GM18873 (cell line): ENCODE data around the gene RAB23.
"Not testable (repeated sequence)": the region's sequence is repeated elsewhere in the genome, so short reads cannot be mapped to it uniquely, and the experiment has no call there.

ENCODE experiments used
- ATAC-seq: cut with Tn5 transposase; IDR thresholded peaks from one replicate; pipeline ENCODE4 v1.9.1; 2021; ENCODE audit warnings: mild to moderate bottlenecking, moderate library complexity, moderate number of reproducible peaks; ENCODE audit not compliant: unreplicated experiment, low FRiP score

The RAB23 gene

DNA sequence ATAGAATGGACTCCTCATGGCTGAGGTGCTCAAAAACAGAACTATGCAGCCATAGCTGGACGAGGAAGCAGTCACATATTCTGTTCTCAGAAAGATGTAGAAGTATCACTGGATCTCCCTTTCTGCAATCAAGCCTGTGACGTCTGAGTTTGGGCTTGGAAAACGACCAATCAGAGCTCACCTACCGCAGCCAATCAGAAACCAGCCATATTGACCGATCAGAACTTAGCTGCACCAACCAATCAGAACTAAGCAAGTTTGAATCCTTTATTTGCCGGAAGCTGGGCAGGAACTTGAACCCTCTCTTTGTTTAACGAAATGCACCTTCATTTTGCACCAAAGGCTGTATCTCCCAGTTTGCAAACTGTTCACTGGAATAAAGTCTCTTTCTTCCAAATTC lies 21.8 kb upstream of the RAB23 start:
- ATAC-seq, result no peak

DNA sequence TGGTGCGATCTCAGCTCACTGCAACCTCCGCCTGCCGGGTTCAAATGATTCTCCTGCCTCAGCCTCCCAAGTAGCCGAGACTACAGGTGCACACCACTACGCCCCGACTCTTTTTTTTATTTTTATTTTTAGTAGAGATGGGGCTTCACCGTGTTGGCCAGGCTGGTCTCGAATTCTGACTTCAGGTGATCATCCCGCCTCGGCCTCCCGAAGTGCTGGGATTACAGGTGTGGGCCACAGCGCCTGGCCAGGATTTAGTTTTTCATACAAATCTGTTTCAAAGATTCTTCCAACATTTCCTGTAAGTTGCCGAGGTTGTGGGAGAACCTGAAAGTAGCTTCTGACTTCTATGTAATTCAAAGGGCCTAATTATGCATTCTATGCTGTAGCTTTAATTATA lies 21.4 kb upstream of the RAB23 start:
- not testable (repeated sequence) for ATAC-seq

DNA sequence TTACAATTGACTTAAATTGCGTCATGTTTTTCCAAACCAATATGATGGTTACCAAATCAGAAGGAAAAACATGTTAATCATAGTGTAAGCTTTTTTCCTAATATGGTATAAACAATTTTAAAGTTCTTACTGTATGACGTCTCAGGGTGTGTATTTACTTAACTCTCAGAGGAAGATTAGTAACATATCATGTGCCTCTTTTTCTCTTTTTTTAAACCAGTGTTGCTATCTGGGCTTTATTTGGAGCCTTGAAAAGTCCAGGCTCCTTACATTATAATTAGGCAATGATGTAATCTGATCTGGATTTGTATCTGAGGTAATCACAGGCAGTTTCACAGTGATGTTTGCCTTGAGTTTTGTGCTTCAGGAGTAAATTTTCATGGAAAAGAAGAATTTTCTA lies 20.4 kb upstream of the RAB23 start:
- ATAC-seq, result no peak

DNA sequence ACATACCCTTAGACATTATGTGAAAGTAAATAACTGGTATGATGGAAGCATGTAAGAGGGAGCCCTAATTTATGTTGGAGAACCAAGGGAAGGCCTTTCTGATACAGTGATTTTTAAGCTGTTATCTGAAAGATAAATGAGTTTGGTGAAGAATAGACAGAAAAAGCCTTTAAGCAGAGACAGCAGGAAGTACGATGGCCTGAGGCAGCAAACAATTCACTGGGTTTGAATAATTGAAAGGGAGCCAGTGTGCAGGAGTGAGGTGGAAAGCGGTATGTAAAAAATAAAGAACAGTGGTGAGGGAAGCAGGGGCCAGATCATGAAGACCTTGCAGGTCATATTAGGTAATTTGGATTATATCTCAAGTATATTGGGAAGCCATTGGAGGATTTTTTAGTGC lies 4.1 kb upstream of the RAB23 start:
- ATAC-seq, result no peak

DNA sequence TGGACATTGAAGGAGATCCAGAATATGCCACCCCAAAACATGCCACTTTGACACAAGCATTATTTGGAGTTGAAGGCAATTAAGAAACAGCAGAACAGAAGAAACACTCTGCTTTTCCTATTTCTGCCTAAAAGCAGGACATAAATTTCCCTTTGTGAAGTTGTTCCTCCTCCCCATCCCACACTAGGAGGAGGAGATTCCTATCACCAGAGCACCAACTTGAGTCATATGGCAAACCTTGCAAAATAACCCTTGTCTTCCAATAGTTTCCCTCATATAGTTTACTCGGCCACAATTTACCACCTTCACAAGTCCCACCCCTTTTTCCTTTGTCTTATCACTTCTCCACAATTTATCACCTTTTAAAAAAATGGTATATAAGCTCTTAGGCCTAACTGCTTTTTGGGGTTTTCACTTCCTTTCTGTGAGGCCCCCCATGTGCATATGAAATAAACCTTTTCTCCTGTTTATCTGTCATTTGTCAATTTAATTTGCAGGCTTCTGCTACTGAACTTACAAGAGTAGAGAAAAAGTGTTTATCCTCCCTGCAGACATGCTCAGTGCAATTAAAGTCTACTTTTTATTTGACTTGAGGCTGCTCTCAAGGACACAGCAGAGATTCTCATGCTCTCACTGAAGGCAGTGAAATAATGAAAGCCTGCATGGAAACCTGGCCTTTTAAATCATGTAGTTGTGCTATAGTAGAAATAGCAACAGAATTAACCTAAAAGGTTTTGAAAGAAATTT lies 2.8 kb upstream of the RAB23 start:
- ATAC-seq, result no peak

DNA sequence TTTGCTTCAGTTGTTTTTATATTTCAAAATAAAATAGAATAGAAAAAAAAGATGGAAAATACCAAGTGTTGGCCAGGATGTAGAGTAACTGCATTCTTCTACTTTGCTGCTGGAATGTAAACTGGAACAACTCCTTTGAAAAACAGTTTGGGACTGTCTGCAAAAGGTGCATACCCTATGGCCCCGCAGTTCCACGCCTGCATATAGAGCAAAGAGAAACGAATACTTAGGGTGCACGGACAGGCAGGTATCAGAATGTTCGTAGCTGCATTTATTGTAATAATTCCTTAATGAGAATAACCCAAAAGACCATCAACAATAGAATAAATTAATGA lies 603 bp upstream of the RAB23 start:
- ATAC-seq, result no peak

DNA sequence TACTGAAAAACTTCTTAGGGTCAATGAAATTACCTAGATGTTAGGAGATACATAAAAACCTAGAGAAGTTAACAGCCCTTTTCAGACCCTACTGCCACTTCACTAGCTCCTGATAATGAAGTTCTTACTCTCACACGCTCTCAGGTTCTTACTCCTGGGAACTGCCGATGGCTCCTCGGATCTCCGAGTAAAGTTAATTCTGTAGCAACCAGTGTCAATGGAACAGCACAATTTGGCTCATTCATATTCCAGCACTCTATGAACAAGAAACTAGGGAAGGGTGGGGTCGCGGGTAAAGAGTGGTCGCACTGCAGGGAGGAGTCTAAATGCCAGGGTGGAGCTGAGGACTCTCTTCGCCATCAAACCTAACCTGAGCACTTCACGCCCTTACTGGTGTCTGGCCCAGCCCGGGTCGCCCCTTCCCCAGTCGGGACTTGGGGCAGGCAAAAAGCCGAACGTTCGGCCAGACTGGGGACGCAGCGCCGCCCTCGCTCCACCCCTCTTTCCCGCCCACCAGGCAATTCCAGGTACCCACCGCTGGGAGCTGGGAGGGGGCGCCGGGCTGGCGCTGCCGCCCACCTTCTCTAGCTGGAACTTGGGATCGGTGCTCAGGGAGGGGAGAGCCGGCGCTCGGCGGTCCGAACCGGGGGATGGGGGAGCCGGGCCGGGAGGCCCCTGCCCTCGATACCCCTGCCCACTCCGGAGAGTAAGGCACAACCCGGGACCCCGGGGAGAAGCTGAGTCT lies 744 bp downstream of the RAB23 start:
- peak; percentile 54 for ATAC-seq

DNA sequence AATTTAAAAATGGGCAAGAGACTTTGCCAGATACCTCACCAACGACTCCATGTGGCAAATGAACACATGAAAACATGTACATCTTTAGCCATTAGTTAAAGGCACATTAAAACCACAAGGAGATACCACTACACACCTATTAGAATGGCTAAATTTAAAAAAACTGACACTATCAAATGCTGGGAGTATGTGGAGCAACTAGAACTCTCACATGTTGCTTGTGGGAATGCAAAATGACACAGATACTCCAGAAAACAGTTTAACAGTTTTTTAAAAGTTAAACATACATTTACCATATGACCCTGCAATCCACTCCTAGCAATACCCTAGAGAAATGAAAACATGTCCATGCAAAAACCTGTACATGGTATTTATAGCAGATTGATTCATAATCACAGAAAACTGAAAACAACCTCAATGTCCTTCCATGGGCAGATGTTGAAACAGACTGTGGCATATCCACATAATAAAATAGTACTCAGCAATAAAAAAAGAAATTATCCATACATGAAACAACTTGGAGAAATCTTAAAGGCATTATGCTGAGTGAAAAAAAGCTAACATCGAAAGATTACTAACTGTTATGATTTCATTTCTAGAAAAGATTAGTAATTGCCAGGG lies 1.9 kb downstream of the RAB23 start:
- no peak for ATAC-seq

DNA sequence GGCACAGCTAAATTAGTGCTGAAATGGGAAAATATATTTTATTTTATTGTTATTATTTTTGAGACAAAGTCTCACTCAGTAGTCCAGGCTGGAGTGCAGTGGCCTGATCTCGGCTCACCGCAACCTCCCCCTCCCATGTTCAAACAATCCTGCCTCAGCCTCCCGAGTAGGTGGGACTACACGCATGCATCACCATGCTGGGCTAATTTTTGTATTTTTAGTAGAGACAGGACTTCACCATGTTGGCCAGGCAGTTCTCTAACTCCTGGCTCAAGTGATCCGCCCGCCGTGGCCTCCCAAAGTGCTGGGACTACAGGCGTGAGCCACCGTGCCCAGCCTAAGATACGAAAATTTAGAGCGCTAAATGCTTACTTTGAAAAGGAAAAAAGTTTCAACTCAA lies 4.8 kb downstream of the RAB23 start:
- no peak for ATAC-seq

DNA sequence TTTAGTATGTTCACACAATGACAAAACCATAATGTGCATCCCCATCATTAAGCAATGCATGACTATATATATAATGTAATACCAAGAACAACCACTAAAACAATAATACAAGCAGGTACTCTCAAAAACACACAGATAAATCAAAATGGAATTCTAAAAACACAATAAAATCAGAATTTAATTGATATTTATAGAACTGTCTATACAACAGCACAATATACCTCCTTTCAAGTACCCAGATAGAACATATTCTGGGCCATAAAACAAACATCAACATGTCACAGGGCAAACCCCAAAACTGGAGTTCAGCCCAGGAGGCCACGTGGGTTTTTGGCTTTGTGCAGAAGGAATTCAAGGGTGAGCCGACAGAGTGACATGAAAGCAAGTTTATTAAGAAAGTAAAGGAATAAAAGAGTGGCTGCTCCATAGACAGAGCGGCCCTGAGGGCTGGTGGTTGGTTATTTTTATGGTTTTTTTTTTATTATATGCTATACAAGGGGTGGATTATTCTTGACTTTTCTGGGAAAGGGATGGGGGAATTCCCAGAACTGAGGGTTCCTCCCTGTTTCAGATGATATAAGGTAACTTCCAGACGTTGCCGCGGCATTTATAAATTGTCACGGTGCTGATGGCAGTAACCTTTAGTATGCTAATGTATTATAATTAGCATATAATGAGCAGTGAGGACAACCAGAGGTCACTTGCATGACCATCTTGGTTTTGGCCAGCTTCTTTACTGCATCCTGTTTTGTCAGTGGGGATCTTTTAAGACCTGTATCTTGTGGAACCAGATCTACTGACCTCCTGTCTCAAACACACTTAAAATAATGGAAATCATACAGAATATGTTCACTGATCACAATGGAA lies 5.6 kb downstream of the RAB23 start:
- no peak for ATAC-seq

DNA sequence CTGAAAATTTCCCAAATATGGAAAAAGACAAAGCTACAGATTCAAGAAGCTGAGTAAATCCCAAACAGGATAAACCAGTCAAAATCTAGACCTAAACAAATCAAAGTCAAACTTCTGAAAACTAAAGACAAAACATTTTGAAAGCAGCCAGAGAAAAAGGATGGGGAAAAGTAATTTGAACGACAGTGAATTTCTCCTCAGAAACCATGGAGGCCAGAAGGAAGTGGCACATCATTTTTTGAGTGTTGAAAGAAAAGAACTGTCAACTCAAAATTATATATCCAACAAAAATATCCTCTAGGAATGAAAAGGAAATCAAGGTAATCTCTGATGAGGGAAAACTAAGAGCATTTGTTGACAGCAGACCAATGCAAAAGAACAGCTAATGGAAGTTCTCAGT lies 6.8 kb downstream of the RAB23 start:
- no peak for ATAC-seq

DNA sequence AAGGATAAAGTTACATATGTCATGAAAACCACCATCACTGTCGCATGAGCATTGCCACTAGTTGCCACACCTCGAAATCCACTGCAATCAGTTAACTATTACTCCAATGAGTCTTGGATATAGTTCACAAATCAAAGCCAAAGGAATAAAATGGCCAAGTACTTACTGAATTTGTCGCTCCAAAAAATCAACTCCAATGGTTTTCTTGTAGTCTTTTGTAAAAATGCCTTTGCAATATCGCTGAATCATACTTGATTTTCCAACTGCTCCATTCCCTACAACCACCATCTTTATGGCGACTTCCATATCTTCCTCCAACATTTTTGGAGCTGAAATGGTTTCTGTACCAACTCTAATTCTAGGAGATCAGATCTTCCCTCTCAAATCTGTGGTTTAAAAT lies 12.0 kb downstream of the RAB23 start:
- ATAC-seq, result no peak

DNA sequence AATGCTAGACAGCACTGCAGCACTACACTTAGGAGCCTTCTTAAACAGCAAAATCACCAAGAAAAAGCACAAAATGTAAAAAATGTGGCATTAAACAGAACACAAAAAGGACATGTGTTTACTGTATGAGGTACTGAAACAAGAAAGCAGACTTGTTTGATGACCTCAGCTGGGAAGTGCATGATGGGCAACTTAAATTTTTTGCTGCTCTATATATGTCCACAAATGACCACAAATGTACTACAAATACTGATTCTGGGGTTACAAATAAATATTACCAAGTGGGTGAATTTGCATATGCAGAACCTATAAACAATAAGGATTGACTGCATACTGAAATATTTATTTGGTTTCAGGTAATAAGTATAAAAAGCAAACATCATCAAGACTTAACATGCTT lies 13.1 kb downstream of the RAB23 start:
- ATAC-seq, result no peak

DNA sequence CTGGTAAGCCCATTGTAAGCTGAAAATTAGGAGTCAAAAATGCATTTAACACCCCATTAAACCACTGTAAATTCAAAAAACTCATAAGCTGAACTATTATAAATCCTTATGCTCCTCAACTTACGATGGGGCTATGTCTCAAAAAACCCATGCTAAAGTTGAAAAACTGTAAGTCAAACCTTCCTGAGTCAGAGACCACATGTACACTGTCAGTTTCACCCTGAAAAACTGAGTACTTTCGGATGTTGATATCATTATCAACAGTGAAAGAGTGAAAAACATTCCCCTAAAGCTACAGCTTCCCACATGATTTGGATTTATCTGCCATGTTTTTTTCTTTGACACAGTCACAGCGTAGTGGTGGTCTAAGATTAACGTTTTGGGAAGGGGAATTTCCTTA lies 14.2 kb downstream of the RAB23 start:
- ATAC-seq, result no peak

DNA sequence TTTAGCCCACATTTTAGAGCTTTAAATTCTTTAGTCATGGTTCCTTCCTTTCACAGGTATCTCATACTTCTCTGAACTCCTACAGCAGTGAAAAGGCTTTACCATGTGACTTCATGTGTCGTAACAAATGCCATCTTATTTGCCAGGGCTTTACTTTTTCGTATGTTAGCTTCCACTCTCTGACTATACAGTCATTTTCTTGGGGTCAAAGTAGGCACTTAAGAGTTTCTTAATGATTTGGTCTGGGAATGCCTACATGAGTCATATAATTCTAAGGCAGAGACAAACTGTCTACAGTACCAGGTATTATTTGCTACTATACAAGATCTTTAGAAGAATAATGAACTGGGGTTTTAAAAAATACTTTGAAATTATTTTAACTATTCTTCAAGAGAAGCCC lies 15.0 kb downstream of the RAB23 start:
- no peak for ATAC-seq

DNA sequence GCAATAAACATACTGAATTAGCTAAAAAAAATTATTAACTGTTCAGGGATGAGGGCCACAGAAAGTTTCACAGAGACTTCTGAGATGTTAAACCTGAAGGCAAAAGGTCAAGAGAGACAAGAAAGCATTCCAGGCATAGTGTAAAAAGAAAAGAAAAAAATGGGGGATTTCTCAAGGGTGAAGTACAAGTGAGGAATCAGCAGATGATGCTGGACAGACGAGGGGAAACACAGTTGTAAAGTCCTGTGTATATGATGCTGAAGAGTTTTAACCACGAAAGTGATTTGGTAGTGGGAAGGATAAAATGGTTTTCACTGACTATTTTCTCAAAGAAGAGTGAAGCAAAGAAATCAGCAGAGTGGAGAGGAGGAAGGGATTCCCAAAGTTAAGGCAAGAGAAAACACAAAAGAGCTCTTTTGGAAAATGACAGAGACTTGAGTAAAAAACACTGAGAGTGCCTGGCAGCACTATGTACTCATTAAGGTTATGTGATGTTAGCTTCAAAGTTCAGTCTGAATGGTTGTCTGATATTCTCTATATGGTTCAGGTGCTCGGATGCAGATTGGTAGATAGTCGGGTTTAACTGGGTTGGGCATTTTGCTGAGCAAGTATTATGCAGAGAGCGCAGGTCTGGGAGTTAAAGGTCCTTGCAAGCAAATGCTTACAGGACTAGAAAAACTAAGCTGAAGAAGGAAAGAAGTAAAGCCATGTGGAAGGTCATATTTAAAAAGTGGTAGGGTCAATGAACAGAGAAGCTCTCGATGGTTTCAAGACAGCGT lies 16.4 kb downstream of the RAB23 start:
- ATAC-seq, result no peak

DNA sequence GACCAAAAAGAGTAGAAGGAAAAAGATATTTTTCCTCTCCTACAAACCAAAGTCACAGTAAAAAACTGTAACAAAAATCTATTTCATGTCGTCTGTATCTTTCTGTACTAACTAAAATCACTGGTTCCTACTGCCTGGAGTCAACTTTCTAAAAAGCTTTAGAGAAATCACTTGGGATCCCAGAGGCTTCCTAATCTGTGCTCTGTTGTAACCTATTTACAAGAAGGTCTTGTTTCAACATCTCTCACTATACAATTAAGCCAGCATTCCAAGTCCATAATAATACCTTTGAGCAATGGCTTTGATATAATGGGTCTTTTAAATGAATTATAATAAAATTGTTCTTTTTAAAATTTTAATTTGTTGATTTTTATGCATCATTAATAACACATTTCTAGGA lies 20.4 kb downstream of the RAB23 start:
- no peak for ATAC-seq

DNA sequence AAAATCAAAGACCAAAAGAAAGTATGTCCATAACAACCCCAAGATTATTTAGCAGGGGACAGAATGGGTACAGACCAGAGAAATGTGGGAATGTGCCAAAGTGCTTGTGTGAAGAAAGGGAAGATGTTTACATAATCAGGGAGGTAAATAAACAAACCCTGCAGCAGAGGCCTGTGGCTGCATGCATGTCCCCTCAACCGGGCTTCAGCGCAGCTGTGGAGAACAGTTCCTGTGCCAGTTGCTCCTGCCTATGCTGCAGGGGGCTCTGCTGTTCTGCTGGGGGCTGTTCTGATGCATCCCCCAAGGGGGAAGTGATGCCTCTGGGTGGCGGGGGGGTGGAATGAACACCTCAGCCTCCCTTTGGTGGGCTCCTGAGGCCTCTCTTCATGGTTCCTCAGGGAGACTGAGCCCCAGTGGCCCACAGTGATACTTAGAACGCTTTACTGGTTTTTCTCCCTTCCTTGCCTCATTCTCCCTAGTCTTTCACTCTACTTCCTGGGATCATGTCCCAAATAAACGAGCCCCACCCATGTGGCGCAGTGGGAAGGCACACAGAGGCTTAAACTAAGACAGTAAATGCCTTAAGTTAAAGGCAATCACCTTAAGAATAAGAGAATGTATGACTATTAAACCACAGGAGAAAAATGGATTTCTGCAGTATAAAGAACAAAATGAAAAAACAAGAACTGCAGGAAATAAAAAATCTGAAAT lies 23.0 kb downstream of the RAB23 start:
- ATAC-seq, result no peak

DNA sequence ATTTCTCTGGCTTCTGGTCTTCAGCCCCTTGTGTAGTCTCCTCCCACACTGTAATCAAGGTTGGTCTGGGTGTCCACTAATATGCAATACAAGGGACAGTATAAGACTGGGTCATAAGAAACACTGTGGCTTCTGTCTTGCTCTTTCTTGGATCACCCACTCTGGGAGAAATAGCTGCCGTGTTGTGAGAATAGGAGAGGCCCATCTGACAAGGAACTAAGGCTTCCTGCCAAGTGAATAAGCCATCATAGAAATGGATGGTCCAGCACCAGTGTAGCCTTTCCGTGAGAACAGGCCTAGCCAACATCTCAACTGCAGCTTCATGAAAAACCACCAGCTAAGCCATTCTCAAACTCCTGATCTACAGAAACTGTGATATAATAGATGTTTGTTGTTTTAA lies 26.6 kb downstream of the RAB23 start:
- ATAC-seq, result no peak

DNA sequence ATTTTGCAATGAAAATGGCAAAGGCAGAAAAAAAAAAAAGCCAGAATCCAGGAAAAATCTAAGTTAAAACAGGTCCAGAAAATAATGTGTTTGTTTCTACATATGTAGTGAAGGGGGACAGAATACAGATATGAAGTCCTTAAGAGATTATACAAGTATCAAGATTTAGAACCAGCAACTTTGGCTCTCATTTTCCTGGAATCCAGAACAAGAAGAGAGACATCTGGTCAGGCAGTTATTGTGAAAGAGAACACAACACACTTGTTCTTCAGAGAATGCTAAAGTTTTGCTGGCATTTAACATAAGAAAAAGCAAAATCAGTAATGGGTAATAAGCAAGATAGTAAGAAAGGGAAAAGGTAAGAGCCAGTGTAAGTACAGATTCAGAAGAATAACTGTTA lies 28.9 kb downstream of the RAB23 start:
- ATAC-seq, result no peak
